Erythroblast (primary cell): ENCODE results near the gene TTLL9.

ENCODE experiments used
- GATA1 ChIP-seq: IDR thresholded peaks from 2 replicates; pipeline ENCODE4 v1.6.1; 2011; ENCODE audit warnings: low read depth, mild to moderate bottlenecking, control low read depth, low read length, moderate library complexity
- POLR2A ChIP-seq: IDR thresholded peaks from 2 replicates; pipeline ENCODE4 v1.6.1; 2011; ENCODE audit warnings: mild to moderate bottlenecking, low read length

- TF ChIP-seq POLR2A (no peak), GATA1 (no peak)
These were observed 9.4 kb upstream of the TTLL9 start for GRCh38 chr20:31861135-31861384.
